ENCODE data around the gene ZNF239. TPM values are rescaled to one million over a fixed set of nuclear protein-coding genes. Genes with fewer than 3 reads are reported as not detected.

The ZNF239 gene
- total RNA-seq, 4 donors from 2014 or later, result 0.11 to 2.8 (median 1.2) TPM

DNA sequence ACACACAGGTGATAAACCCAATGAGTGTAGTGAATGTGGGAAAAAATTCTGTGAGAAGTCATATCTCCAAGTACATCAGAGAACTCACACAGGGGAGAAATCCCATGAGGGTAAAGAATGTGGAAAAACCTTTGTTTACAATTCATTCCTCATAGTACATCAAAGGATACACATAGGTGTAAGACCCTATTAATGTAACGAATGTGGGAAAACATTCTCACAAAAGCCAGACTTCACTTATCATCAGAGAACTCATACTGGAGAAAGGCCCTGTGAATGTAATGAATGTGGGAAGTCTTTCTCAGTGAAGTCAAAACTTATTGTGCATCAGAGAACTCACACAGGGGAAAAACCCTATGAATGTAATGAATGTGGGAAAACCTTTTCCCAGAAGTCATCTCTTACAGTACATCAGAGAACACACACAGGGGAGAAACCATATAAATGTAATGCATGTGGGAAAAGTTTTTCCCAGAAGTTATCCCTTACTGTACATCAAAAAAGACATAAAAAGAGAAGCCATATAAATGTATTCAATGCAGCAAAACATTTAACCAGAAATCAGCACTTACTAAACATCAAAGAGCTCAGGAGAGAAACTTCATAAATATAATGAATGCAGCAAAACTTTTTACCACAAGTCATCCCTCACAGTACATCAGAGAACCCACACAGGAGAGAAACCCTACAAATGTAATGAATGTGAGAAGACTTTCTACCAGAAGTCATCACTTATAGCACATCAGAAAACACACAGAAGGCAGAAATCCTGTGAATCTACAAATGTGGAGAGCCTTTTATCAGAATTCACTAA lies 49.8 kb downstream of the ZNF239 start:
- 71 to 77% methylated on average over 1 of the region's 1 CpG for WGBS, 2 donors

More for the DNA sequence above, 49.8 kb downstream of the ZNF239 start:
- Histone ChIP-seq H3K27ac (no peak overlapping the region), H3K4me3 (no peak overlapping the region), H3K4me1 (no peaks in the 10 kb centered on the region), H3K27me3 (no peaks in the 10 kb centered on the region), H3K9me3 (peaks cover 8 to 86% (median 43%) of the 10 kb centered on the region in 3 donors), H3K36me3 (no peaks in the 10 kb centered on the region)
- TF ChIP-seq POLR2A (IDR thresholded peaks at IDR 0.05), result no peak
- TF ChIP-seq, protein P1, sequence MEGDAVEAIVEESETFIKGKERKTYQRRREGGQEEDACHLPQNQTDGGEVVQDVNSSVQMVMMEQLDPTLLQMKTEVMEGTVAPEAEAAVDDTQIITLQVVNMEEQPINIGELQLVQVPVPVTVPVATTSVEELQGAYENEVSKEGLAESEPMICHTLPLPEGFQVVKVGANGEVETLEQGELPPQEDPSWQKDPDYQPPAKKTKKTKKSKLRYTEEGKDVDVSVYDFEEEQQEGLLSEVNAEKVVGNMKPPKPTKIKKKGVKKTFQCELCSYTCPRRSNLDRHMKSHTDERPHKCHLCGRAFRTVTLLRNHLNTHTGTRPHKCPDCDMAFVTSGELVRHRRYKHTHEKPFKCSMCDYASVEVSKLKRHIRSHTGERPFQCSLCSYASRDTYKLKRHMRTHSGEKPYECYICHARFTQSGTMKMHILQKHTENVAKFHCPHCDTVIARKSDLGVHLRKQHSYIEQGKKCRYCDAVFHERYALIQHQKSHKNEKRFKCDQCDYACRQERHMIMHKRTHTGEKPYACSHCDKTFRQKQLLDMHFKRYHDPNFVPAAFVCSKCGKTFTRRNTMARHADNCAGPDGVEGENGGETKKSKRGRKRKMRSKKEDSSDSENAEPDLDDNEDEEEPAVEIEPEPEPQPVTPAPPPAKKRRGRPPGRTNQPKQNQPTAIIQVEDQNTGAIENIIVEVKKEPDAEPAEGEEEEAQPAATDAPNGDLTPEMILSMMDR (IDR thresholded peaks at IDR 0.05), result no peak
- no peak for DNase-seq
- intact Hi-C loops (cut with DNase I), result no loop called here

Other genes with a start within 250 kb of the ZNF239 start
- gene FXYD4, start 203.0 kb downstream of the ZNF239 start, total RNA-seq, result not detected
- 100 to 1,000 TPM; 154 to 229 (median 189) TPM for gene HNRNPF, start 165.4 kb downstream of the ZNF239 start, total RNA-seq
- 1 to 10 TPM; 1.7 to 4.6 (median 4.2) TPM for gene ZNF487, start 137.5 kb downstream of the ZNF239 start, total RNA-seq
- 10 to 100 TPM in 1 of 4 donors, 1 to 10 TPM in 3; 1.1 to 10.9 (median 5.0) TPM for gene ZNF485, start 31.8 kb upstream of the ZNF239 start, total RNA-seq
- 10 to 100 TPM; 10.1 to 38.0 (median 19.3) TPM for gene ZNF32, start 74.3 kb upstream of the ZNF239 start, total RNA-seq

Measured in esophagus squamous epithelium (tissue), 5 donors.